H9 (cell line): ENCODE results near the gene PGAP6. TPM values are rescaled to one million over a fixed set of nuclear protein-coding genes. Genes with fewer than 3 reads are reported as not detected.

Experiments used
- DNase-seq: peaks from one replicate; pipeline ENCODE4 v3.0.0-alpha.2; 2017
- H2AFZ ChIP-seq: one replicate; pipeline ENCODE4 v1.6.1; 2013; ENCODE audit warnings: mild to moderate bottlenecking, low read length, control low read depth, moderate library complexity
- H2AK5ac ChIP-seq: 2 replicates; pipeline ENCODE4 v1.6.1; 2013; ENCODE audit warnings: low read length, control low read depth, mixed read lengths; ENCODE audit not compliant: insufficient read length
- H2BK120ac ChIP-seq: one replicate; pipeline ENCODE4 v1.6.1; 2013; ENCODE audit warnings: low read depth, mild to moderate bottlenecking, low read length, control low read depth, inconsistent platforms; ENCODE audit not compliant: poor library complexity, severe bottlenecking
- H2BK12ac ChIP-seq: 2 replicates; pipeline ENCODE4 v1.6.1; 2013; ENCODE audit warnings: low read length, control low read depth, mixed read lengths, low read depth; ENCODE audit not compliant: insufficient read length
- H2BK15ac ChIP-seq: 2 replicates; pipeline ENCODE4 v1.6.1; 2013; ENCODE audit warnings: low read depth, low read length, control low read depth
- H2BK20ac ChIP-seq: one replicate; pipeline ENCODE4 v1.6.1; 2013; ENCODE audit warnings: low read depth, mild to moderate bottlenecking, low read length, control low read depth, inconsistent platforms; ENCODE audit not compliant: poor library complexity, severe bottlenecking
- H2BK5ac ChIP-seq: 2 replicates; pipeline ENCODE4 v1.6.1; 2013; ENCODE audit warnings: low read length, control low read depth, mixed read lengths; ENCODE audit not compliant: insufficient read length
- H3K14ac ChIP-seq: 2 replicates; pipeline ENCODE4 v1.6.1; 2013; ENCODE audit warnings: low read length, control low read depth; ENCODE audit not compliant: insufficient read depth
- H3K18ac ChIP-seq: 2 replicates; pipeline ENCODE4 v1.6.1; 2013; ENCODE audit warnings: low read depth, mild to moderate bottlenecking, mixed read lengths, low read length, control low read depth; ENCODE audit not compliant: insufficient read length
- H3K23ac ChIP-seq: 2 replicates; pipeline ENCODE4 v1.6.1; 2013; ENCODE audit warnings: low read length, control low read depth, mixed read lengths, low read depth; ENCODE audit not compliant: insufficient read length
- H3K23me2 ChIP-seq: 2 replicates; pipeline ENCODE4 v1.6.1; 2013; ENCODE audit warnings: low read depth, mild to moderate bottlenecking, mixed read lengths, low read length, control low read depth; ENCODE audit not compliant: insufficient read length, poor library complexity, severe bottlenecking
- H3K27ac ChIP-seq: 2 replicates; pipeline ENCODE4 v1.5.1; 2013; ENCODE audit warnings: low read length, control low read depth, mixed read lengths, low read depth; ENCODE audit not compliant: insufficient read length
- H3K27me3 ChIP-seq: 2 replicates; pipeline ENCODE4 v1.6.1; 2013; ENCODE audit warnings: low read length, control low read depth, inconsistent platforms; ENCODE audit not compliant: insufficient read depth
- H3K4ac ChIP-seq: 2 replicates; pipeline ENCODE4 v1.6.1; 2013; ENCODE audit warnings: low read depth, mild to moderate bottlenecking, control low read depth, inconsistent platforms, low read length, moderate library complexity
- H3K4me1 ChIP-seq: 2 replicates; pipeline ENCODE4 v1.6.1; 2013; ENCODE audit warnings: low read length, control low read depth, inconsistent platforms; ENCODE audit not compliant: insufficient read depth
- H3K4me2 ChIP-seq: 2 replicates; pipeline ENCODE4 v1.6.1; 2013; ENCODE audit warnings: low read length, control low read depth, mixed read lengths; ENCODE audit not compliant: insufficient read length, insufficient read depth
- H3K56ac ChIP-seq: 2 replicates; pipeline ENCODE4 v1.6.1; 2013; ENCODE audit warnings: low read depth, mild to moderate bottlenecking, mixed read lengths, low read length, control low read depth; ENCODE audit not compliant: insufficient read length
- H3K79me1 ChIP-seq: 2 replicates; pipeline ENCODE4 v1.6.1; 2013; ENCODE audit warnings: low read depth, mild to moderate bottlenecking, moderate library complexity, low read length, control low read depth, inconsistent platforms; ENCODE audit not compliant: insufficient read depth, poor library complexity, severe bottlenecking
- H3K79me2 ChIP-seq: 2 replicates; pipeline ENCODE4 v1.6.1; 2013; ENCODE audit warnings: low read length, control low read depth, inconsistent platforms; ENCODE audit not compliant: insufficient read depth
- H3K9ac ChIP-seq: 2 replicates; pipeline ENCODE4 v1.6.1; 2013; ENCODE audit warnings: low read length, control low read depth, mixed read lengths; ENCODE audit not compliant: insufficient read length; ENCODE audit errors: extremely low read depth
- H3K9me3 ChIP-seq: one replicate; pipeline ENCODE4 v1.6.1; 2013; ENCODE audit warnings: low read depth, low read length, inconsistent platforms; ENCODE audit not compliant: control insufficient read depth
- H3T11ph ChIP-seq: one replicate; pipeline ENCODE4 v1.6.1; 2013; ENCODE audit warnings: mild to moderate bottlenecking, low read length, control low read depth, inconsistent platforms
- H4K20me1 ChIP-seq: one replicate; pipeline ENCODE4 v1.6.1; 2013; ENCODE audit not compliant: control insufficient read depth, insufficient read length, insufficient read depth
- H4K5ac ChIP-seq: 2 replicates; pipeline ENCODE4 v1.6.1; 2013; ENCODE audit warnings: low read depth, mild to moderate bottlenecking, mixed read lengths, low read length, control low read depth; ENCODE audit not compliant: insufficient read length
- H4K8ac ChIP-seq: replicated peaks from 2 replicates; pipeline ENCODE4 v1.6.1; 2013; ENCODE audit warnings: low read length, control low read depth, mixed read lengths, low read depth; ENCODE audit not compliant: insufficient read length
- H4K91ac ChIP-seq: 2 replicates; pipeline ENCODE4 v1.6.1; 2013; ENCODE audit warnings: low read depth, mild to moderate bottlenecking, moderate library complexity, mixed read lengths, low read length, control low read depth; ENCODE audit not compliant: insufficient read length
- H3K27ac Mint-ChIP-seq, 3 experiments: 2 replicates in 2 of 3; 3 replicates in 1 of 3; pipeline ENCODE4 v1.8.0; 2020 to 2021; ENCODE audit warnings: mixed read lengths in 3 of 3, mild to moderate bottlenecking in 1 of 3, moderate library complexity in 1 of 3
- H3K27me3 Mint-ChIP-seq: 2 replicates; pipeline ENCODE4 v1.8.0; 2021; ENCODE audit warnings: low read depth, mild to moderate bottlenecking, moderate library complexity, mixed read lengths
- H3K36me3 Mint-ChIP-seq, 3 experiments: 2 replicates in 2 of 3; 3 replicates in 1 of 3; pipeline ENCODE4 v1.8.0; 2020 to 2021; ENCODE audit warnings: low read depth in 3 of 3, mixed read lengths in 3 of 3; ENCODE audit not compliant: insufficient read depth in 1 of 3
- H3K4me1 Mint-ChIP-seq, 2 experiments: 2 replicates each; pipeline ENCODE4 v1.8.0; 2020; ENCODE audit warnings: mixed read lengths in 2 of 2
- H3K4me3 Mint-ChIP-seq, 2 experiments: 2 replicates in 1 of 2; 3 replicates in 1 of 2; pipeline ENCODE4 v1.8.0; 2020 to 2021; ENCODE audit warnings: mild to moderate bottlenecking in 2 of 2, mixed read lengths in 2 of 2, moderate library complexity in 1 of 2
- H3K9me3 Mint-ChIP-seq, 2 experiments: 2 replicates in 1 of 2; 3 replicates in 1 of 2; pipeline ENCODE4 v1.8.0; 2020; ENCODE audit warnings: mild to moderate bottlenecking in 2 of 2, mixed read lengths in 2 of 2, moderate library complexity in 1 of 2
- WGBS: extraction: QIAGEN DNeasy Blood & Tissue Kit; methylation state at CpG from one replicate; pipeline ENCODE4 v1.1.7; 2013; ENCODE audit warnings: missing lambda C conversion rate, low lambda C conversion rate, mixed read lengths; ENCODE audit not compliant: insufficient read length; ENCODE audit errors: extremely low coverage; 5-methylcytosine and 5-hydroxymethylcytosine counted together
- total RNA-seq: library from RNA; stranded (reverse); gene quantifications from 2 replicates; pipeline ENCODE4 v1.2.1, GENCODE V29; 2021
- TF ChIP-seq, protein P1 (sequence below): fragments of 200-600 bp; sonication (generic); conservative IDR thresholded peaks from 3 replicates; pipeline ENCODE4 v1.8.0; 2021; ENCODE audit warnings: antibody characterized with exemption, mild to moderate bottlenecking

PGAP6 gene
- total RNA-seq, 1 experiment from 2014 or later, result 111 TPM

DNA sequence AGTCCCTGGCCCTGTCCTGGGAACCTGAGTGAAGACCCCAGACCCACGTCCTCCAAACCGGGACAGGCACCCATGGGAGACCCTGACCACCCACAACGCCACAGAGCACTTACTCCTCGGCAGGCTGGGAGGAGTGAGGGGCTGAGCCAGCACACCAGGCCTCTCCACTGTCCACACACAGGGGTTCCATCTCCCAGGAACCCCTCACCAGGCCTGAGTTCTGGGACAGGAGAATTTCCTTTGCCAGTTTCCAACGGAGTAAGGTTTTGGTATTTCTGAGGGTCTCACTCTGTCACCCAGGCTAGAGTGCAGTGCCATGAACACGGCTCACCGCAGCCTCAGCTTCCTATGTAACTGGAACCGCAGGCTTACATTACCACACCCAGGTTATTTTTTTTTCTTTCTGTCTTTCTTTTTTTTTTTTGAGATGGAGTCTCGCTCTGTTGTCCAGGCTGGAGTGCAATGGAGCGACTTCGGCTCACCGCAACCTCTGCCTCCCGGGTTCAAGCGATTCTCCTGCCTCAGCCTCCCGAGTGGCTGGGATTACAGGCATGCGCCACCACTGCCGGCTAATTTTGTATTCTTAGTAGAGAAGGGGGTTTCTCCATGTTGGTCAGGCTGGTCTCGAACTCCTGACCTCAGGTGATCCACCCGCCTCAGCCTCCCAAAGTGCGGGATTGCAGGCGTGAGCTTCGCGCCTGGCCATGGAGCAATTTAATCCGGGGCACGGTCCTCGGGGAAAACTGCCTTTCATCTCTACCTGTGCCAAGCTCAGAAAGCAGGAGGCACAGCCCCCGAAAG is 1.6 kb downstream of the PGAP6 start:
- no peak overlapping the region for H3K27ac ChIP-seq
- H3K27me3 Mint-ChIP-seq, result peaks cover 3% of the 10 kb centered on the region; the same call in 1 of the 2 replicates

More for the DNA sequence above, 1.6 kb downstream of the PGAP6 start:
- Histone ChIP-seq H3K9ac (no peak overlapping the region), H3K79me1 (no peaks in the 10 kb centered on the region), H2AFZ (no peak overlapping the region), H3K4me1 (no peaks in the 10 kb centered on the region; the same call in 1 of the 2 replicates), H4K91ac (no peak overlapping the region), H4K8ac (no peak overlapping the region), H3K56ac (no peak overlapping the region), H4K20me1 (no peaks in the 10 kb centered on the region), H3K27me3 (no peaks in the 10 kb centered on the region), H2BK15ac (no peak overlapping the region), H3K79me2 (no peaks in the 10 kb centered on the region; the same call in 1 of the 2 replicates), H3K9me3 (no peaks in the 10 kb centered on the region), H2BK12ac (no peak overlapping the region), H2AK5ac (no peak overlapping the region), H3K4me2 (peak overlapping the region; percentile 45), H2BK20ac (no peak overlapping the region), H3K23ac (no peak overlapping the region), H3K14ac (no peak overlapping the region), H2BK5ac (no peak overlapping the region), H4K5ac (no peak overlapping the region), H3K4ac (no peak overlapping the region), H3K18ac (no peak overlapping the region), H3K23me2 (peaks cover 9% of the 10 kb centered on the region), H2BK120ac (no peak overlapping the region), H3T11ph (no peak overlapping the region)
- Mint-ChIP-seq H3K4me1 (peaks cover 20 to 43% of the 10 kb centered on the region in 2 experiments), H3K9me3 (no peaks in the 10 kb centered on the region), H3K36me3 (peaks cover 0 to 22% (median 5%) of the 10 kb centered on the region in 3 experiments; a peak in 6 of 7 replicates), H3K27ac (no peak overlapping the region; a peak in 1 of 7 replicates), H3K4me3 (peak overlapping the region; percentile 81 to 88)
- TF ChIP-seq, protein P1, sequence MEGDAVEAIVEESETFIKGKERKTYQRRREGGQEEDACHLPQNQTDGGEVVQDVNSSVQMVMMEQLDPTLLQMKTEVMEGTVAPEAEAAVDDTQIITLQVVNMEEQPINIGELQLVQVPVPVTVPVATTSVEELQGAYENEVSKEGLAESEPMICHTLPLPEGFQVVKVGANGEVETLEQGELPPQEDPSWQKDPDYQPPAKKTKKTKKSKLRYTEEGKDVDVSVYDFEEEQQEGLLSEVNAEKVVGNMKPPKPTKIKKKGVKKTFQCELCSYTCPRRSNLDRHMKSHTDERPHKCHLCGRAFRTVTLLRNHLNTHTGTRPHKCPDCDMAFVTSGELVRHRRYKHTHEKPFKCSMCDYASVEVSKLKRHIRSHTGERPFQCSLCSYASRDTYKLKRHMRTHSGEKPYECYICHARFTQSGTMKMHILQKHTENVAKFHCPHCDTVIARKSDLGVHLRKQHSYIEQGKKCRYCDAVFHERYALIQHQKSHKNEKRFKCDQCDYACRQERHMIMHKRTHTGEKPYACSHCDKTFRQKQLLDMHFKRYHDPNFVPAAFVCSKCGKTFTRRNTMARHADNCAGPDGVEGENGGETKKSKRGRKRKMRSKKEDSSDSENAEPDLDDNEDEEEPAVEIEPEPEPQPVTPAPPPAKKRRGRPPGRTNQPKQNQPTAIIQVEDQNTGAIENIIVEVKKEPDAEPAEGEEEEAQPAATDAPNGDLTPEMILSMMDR, result no peak
- no peak for DNase-seq
- no CpG with 5 or more reads among the region's 27 CpGs for WGBS
